GDM1 (cell line): Measurements from ENCODE around the gene GDI1.
A peak's percentile ranks its signal among the peaks of the same experiment; 100 is the strongest.
"Not testable (repeated sequence)": the region's sequence is repeated elsewhere in the genome, so short reads cannot be mapped to it uniquely, and the experiment has no call there.

Experiments used
- DNase-seq: peaks from one replicate; lab custom pipeline; 2025; lab: John Stamatoyannopoulos, UW

Gene GDI1

DNA sequence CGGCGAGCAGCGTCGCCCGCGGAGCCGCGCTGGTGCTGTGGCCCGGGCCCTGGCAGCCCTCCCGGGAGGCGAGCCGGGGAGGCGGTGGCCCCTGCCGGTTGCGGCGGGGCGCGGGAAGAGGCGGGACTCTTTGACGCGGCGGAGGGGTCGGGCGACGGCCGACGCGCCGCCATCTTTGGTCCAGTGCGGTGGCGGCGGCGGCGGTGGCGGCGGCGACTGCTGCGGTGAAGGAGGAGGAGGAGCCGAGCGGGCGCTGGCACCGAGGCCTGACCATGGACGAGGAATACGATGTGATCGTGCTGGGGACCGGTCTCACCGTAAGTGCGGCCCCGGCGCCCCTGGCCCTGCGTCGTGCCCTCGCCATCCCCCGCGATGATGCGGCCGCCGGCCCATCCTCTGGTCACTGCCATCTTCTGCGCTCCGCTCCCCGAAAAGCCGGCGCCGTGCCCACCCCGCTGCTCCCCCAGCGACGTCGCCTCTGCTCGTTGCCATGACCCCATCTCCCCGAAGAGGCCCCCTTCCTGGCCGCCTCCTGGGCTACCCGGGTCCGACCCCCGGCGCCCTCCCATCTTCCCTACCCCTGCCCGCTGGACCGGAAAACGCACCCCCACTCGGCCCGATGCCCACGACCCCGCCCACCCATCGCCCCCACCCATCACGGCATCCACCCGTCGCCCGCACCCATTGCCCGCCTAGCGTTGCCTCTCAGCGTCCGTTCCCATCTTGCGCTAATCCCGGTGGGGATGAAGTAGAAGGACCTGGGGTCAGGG lies at the start of gene GDI1:
Gene GDI1, plus strand, starts transcription at position 172 of the 770 bp plus-strand sequence. Its CDS starts 101 bp downstream, at position 273.
- DNase-seq: no peak

DNA sequence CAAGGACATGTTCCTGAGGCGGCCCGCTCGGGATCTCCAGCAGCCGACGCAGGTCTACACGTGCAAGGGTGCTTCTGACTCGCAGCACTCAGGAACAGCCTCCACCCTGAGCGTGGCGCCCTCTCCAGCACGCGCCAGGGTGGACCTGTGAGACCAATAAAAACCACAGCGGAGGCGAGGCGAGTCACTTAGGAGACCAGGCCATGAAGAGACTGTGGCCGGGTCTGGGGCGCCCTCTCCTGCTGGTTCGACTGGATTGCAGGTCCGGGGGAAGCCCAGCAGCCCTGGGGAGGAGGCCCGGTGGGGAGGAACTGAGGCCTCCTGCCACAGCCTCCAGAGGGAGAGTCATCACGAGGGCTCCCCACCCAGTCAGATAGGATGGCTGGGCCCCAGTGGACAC lies 48.9 kb upstream of the GDI1 start:
- DNase-seq: not testable (repeated sequence)

DNA sequence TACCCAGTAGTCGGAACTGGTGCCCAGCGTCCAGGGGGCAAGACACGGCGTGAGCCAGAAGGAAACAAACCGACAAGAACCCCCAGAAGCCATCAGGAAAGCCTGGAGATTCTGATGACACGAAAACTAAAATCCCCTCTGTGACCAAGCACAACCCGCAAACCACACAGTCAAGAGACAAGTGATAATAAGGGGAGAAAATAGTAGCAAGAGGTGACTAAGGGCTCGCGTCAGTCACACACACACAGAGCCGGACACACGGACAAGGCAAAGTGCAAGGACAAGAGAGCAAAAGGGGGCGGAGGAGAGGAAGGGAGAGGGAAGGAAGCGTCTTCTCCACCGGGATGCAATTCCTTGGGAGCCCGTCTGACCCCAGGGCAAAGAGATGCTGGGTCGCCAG lies 48.3 kb upstream of the GDI1 start:
- not testable (repeated sequence) for DNase-seq

DNA sequence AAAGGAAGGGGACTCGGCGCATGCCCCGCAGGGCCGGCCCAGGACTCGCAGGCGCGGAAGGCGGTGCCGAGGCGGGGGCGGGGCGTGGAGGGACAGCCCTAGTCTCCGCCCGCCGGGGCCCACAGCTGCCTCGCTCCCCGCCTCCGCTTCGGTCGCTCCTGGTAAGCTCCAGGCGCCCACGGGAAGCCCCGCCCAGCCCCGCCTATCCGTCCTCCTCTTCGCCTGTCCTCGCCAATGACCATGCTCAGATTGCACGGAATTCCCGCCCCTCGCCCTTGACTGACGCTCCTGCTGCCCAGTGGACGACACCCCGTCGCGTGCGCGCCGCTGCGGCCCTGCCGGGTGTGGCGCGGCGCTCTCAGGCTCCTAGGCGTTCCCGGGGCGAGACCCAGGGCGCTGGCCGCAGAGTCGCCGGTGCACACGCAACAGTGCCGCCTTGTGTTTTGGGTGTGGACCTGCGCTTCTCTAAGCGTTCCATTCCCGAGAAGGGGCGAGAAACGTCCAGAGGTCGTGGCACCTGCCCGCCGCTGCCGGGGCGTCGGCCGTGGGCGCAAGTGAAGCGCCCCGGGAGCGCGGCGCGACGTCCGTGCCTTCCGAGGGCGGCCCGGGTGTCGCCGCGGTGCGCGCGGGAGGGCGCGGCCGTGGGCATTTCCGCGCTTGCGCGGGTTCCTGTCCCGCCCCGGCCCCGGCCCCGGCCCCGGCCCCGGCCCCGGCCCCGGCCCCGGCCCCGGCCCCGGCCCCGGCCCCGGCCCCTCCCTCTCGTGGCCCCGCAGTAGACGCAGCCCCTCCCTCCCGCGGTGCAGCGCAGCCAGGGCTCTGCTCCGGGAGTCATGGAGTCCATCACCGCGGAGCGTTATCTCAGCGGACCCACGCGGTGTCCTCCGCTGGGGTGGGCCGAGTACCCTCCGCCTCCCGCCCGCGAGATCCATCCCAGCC lies 46.9 kb upstream of the GDI1 start:
- DNase-seq: not testable (repeated sequence)

DNA sequence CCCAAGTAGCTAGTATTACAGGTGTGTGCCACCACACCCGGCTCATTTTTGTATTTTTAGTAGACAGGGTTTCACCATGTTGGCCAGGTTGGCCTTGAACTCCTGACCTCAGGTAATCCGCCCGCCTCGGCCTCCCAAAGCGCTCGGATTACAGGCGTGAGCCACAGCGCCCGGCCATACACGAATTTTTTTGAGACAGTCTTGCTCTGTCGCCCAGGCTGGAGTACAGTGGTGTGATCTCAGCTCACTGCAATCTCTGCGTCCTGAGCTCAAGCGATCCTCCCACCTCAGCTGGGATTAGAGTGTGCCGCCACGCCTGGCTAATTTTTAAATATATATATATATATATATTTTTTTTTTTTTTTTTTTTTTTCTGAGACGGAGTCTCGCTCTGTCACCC lies 40.6 kb upstream of the GDI1 start:
- DNase-seq: not testable (repeated sequence)

DNA sequence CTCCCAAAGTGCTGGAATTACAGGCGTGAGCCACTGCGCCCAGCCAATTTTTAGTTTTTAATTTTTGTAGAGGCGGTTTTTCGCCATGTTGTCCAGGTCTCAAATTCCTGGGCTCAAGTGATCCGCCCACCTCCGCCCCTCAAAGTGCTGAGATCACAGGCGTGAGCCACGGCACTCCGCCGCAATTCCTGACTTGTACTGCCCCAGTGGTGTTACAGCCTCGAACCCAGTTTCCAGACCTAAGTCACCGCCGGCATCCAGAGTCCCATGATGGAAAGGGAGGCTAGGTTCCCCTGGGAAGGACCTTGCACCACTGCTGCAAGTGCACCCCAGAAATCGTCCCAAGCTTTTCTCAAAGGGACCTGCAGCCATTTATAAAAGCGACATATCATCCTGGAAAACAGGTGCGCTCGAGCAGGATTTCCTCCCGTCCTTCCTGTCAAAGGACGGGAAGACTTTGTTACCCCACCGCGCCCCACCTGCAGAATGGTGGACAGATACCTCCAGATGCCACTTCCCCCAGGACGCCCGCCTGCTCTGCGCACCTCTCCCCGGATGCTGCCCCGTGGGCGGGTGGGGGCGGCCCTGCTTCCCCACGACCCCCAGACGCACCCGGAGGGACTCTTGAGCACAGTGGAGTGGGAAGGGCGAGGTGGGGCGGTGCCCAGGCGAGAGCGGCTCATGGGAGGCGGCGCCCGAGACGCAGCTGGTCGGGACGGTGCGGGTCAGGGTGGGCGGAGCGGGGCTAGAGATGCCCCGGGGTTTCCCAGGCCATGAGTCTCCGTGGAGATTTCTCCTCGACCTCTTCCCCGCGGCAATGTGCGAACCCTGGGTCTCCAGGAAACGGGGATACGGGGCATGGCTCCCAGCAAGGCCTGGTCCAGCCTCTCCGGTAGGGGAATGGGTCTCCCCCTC lies 39.7 kb upstream of the GDI1 start:
- peak; percentile 49 for DNase-seq

DNA sequence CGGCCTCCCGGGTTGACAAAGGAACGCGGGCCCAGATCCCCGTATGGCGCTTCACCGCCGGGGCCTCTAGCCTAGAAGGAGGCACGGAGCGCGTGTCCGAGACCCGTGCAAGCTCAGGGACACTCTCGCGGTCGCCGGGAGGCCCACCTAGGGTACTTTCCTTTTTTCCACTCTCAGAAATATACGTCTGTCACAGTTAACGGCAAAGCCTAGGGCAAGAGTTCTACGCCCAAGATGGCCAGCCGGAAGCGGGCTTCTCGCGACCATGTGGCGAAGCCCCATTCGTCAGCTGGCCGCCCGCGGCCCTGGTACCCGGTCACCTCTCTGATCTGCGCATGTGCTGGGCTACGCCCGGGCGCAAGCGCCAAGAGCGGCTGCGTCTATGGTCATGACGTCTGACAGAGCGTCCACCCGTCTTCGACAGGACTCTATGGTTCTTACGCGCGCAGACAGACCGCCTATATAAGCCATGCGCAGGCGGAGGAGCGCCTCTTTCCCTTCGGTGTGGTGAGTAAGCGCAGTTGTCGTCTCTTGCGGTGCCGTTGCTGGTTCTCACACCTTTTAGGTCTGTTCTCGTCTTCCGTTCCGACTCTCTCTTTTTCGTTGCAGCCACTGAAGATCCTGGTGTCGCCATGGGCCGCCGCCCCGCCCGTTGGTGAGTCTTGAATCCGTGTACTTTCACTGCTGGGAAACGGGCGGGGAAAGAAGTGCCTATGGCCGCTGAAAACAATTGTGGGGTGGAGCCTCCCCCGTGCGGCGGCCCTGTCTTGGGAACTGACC lies 38.9 kb upstream of the GDI1 start, which contains the start of gene RPL10:
Gene RPL10, plus strand, starts transcription at position 490 of the 780 bp plus-strand sequence. Its CDS starts 143 bp downstream, at position 633.
- DNase-seq: peak; percentile 94

DNA sequence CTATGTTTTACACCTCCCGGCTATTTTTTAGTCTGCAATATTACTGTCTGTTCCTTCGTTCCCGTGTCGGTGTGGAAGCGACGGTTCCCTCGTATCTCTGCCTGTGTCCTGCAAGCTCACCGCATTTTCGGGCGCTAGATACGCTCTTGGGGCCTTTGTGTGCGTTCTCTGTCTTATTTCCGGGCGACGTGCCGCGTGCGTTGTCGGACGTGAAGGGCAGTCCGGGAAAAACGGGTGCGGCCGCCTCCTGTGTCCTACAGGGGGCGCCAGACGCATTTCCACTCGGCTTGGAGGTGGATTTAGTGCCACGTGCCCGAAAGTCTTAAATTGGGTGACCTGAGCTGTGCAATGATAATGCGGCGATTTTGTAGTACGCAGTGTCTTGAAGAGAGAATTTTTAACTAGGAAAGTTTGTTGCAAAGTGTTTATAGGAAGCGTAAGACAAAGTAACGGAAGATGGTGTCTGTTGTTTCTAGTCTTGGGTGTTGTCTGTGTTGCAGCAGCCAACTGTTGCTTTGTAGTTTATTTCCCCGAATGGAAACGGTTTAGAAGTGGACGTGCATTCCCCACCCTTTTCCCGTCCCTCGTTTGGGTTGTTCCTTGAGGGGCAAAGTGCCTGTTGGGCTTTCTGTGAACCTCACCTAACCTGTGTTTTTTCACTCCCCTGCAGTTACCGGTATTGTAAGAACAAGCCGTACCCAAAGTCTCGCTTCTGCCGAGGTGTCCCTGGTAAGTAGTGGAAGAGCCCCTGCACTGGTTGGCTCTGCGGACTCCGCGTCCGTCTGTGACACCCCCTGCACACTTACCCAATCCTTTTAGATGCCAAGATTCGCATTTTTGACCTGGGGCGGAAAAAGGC lies 38.1 kb upstream of the GDI1 start:
- peak; percentile 62 for DNase-seq

DNA sequence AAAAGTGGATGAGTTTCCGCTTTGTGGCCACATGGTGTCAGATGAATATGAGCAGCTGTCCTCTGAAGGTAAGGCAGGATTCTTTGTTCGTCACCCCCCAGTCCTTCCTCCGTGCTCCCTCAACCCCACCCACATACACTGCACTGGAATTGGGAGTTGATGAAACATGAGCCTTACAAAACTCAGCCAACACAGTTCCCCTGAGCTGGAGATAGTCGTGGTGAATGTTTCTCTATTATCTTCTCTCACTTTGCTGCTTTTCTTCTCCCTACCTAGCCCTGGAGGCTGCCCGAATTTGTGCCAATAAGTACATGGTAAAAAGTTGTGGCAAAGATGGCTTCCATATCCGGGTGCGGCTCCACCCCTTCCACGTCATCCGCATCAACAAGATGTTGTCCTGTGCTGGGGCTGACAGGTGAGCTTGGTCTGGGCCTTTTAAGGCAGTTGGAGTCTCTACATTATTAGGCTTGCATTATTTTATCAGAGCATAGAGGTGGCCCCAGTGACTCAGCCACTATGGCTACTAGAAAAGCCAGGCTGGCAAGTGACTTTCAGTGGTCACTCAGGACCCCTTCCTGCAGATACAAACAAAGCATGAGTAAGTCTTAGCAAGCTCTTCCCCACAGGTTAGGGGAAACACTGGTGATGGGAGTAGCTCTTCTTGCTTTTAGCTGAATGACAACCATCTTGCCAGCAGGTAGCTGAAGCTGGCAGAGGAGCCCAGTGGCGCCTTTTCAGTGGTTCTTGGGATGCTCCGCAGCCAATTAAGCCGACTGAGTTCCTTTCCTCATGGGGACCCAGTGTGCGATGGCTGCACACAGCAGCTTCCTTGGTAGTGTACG lies 37.2 kb upstream of the GDI1 start:
- DNase-seq: no peak

DNA sequence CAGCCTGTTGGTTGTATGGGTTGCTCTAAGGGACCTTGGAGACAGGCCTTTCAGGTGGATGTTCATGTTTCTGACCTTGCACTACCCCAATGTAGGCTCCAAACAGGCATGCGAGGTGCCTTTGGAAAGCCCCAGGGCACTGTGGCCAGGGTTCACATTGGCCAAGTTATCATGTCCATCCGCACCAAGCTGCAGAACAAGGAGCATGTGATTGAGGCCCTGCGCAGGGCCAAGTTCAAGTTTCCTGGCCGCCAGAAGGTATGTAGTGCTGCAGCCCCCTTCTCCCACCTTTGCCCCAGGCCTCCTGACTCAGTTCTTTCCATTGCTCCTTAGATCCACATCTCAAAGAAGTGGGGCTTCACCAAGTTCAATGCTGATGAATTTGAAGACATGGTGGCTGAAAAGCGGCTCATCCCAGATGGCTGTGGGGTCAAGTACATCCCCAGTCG lies 36.6 kb upstream of the GDI1 start:
- not testable (repeated sequence) for DNase-seq

DNA sequence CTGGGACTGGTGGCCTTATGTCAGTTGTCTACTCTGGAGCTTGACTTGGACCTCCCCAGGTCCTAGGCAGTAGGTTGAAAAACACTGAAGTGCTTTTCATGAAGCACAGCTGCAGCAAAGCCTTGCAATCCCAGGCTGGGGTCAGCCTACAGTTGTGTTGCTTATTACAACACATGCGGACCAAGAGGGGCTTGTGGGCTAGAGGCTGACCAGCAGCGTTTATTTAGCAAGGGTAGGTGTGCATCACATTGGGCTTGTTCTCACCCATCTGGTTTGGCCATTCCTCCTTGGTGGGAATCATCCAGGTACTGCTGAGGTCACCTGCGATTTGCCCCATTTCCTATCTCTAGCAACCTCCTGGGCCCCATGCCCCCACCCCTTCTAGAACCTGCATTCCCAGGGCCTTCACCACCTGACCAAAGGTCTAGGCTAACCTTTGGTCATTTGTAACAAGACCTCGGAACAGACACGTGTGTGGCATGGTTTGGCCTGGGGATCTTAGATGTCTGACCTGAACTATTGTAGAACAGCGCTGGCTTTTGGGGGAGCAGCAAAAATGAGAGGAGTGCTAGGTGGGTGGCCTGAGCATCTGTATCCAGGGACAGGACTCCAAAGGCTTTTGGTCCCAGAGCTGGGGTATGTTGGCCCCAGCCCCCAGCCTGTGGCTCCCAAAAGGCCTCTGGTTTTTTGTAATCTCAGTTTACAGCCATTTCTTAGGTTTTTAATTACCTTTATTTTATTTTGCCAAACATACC lies 35.7 kb upstream of the GDI1 start:
- no peak for DNase-seq

DNA sequence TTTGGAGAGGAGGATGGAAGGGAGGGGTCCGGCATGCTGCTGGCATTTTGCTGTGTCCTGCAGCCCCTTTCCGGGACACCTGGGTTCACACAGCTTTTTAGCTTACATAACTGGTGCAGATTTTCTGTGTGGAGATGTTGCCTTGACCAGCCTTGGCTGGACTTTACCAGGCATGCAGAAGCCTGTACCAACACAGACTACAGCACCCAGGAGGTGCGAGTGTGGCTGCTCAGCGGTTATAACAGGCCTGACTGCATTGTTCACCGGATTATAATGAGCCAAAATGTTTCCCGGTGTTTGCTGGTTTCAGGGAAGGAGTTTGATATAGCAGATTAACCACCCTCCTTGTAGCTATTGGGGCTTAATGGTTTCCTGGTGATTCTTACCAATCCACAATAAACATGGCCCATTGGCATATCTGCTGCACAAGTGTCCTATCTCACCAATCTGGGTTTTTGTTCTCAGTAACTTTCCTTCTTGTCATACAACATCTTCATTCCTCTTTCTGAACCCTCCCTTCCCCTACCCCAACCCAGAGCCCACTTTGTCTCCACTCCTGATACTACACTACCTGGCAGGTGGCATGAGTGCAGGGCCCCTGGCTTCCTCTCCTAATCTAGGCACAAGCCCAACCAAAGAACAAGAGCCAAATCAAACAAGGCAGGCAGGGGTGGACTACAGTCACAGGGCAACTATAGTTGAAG lies 34.9 kb upstream of the GDI1 start:
- no peak for DNase-seq

DNA sequence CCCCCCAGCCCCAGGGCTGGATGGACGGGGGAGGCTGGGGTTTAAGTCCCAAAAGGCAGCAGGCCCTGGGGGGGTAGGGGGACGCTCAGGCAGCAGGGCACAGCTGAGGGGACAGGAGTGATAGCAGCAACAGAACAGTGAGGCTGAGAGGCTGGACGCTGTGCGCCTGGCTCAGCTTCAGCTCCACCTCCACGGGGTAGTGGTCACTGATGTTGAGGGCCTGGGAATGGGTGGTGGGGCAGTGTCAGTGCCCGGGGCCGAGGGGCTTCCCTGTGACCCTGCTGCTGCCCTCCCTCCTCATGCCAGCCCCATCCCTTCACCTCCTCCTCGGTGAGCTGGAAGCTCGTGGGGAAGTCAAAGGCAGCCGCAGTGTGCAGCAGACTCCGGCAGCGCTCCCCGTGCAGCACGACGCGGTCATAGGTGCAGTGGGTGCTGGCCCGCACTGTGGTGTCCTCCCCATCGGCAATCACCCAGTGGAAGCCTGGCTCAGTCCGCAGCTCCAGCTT lies 34.3 kb upstream of the GDI1 start:
- DNase-seq: no peak

DNA sequence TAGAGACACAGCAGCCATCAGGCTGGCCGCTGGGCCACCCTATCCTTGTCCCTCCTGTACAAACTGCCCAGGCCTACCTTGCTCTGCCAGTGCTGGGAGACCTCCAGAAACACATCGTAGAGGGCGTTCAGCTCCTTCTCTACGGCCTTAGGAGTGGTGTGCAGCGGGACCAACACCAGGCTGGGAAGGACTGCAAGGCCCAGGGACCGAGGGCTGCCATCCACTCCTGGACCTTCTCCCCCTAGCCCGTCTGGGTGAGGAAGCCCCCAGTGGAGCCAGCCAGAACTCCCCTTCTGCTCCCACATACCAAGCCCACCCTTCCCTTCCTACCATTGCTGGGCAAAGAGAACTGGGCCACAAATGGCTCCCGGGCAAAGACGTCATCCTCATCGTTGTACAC lies 33.8 kb upstream of the GDI1 start:
- no peak for DNase-seq

DNA sequence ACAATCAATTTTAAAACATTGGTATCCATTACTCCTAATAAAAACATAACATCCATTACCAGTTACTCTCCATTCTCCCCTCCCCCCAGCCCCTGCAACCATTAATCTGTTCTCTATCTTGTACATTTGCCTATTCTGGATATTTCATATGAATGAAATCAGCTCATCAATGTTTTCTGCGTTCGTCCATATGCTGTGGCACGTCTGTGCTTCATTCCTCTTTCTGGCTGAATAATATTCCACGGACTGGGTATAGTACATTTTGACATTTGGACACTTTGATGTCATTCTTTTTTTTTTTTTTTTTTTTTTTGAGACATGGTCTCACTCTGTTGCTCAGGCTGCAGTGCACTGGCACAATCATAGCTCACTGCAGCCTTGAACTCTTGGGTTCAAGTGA lies 33.1 kb upstream of the GDI1 start:
- no peak for DNase-seq

DNA sequence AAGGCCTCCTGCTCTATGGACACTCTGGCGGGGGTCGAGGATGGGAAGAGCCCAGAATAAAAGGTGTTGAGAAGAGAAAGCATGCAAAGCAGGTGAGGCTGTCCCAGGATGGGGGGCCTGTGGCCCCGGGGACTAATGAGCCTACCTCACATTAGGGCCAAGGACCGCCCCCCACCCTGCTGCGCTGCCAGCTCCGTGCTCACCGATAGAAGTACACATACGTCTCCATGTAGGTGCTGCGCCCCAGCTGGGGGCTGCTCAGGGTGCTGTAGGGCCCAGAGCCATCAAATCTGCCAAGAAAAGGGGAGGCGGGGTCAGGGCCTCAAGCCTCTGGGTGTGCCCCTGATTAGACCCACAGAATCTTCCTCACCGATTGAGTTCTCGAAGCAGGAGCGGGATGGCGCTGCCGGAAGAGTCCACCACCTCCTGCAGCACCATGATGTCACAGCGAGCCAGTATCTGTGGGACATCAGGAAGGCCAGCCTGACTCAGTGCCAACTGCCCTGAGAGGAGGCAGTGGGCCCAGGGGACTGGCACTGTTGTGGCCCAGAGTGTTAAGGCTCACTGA lies 32.2 kb upstream of the GDI1 start:
- no peak for DNase-seq

DNA sequence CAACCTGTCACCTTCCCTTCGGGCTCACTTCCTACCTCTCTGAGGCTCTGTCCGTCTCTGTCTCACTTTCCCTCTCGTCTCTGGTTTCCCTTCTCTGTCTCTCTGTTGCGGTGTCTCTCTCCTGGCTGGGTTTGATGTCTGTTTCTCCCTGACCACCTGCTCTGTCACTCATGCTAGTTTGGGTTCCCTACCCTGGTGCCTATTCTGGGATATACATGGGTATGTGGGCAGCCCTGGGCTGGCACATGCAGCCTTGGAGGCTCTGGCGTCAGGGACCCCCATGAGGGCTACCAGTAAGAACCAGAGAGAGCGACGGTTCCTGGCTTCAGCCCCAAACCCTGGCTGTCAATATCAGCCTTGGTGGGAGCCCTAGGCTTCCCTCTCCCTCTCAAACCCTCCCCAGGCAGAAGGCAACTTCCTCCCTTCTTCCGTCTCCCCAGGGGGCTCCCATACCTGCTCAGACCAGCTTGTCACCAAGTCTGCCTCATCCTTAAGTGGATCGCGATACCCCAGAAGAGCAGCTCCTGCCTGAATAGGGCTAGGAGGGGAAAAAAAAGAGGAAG lies 28.2 kb upstream of the GDI1 start:
- no peak for DNase-seq
